Caco-2 (cell line): Measurements from ENCODE around the gene CAP2. TPM values are rescaled to one million over a fixed set of nuclear protein-coding genes. Genes with fewer than 3 reads are reported as not detected.

Experiments
- BruUV-seq: library from RNA; stranded (reverse); fragments of 400-500 nt; replicated peaks from 2 replicates; lab custom pipeline; 2021; lab: Mats Ljungman, UMichigan
- CTCF ChIA-PET: fragments of 300-600 bp; sonication (Branson Sonifier 250); formaldehyde crosslinking; loops from one replicate; lab custom pipeline; 2022; ENCODE audit warnings: antibody characterized with exemption; lab: Charles Lee
- POLR2A ChIA-PET: fragments of 300-600 bp; sonication (Branson Sonifier 250); formaldehyde crosslinking; loops from one replicate; lab custom pipeline; 2022; ENCODE audit warnings: antibody characterized with exemption; lab: Charles Lee
- DNase-seq, 2 experiments: peaks; one replicate each; pipeline versions ENCODE4 v3.0.0 to v3.0.0-alpha.2; 2020 to 2022
- H3K27me3 ChIP-seq: replicated peaks from 2 replicates; pipeline ENCODE4 v1.6.0; 2011; ENCODE audit warnings: low read length; ENCODE audit not compliant: control insufficient read depth, insufficient read depth
- H3K36me3 ChIP-seq: 2 replicates; pipeline ENCODE4 v1.5.1; 2011; ENCODE audit warnings: low read length; ENCODE audit not compliant: control insufficient read depth, insufficient read depth
- H3K4me1 ChIP-seq: fragments of 250-450 bp; sonication (Bioruptor Pico); 2 replicates; pipeline ENCODE4 v1.5.1; 2020; ENCODE audit warnings: mild to moderate bottlenecking
- H3K4me3 ChIP-seq: 2 replicates; pipeline ENCODE4 v1.5.1; 2011; ENCODE audit warnings: low read depth, mild to moderate bottlenecking, control low read depth, low read length
- H3K9me3 ChIP-seq: fragments of 250-450 bp; sonication (Bioruptor Pico); 2 replicates; pipeline ENCODE4 v1.5.1; 2020; ENCODE audit warnings: mild to moderate bottlenecking, moderate library complexity
- H3K27ac Mint-ChIP-seq: one replicate; pipeline ENCODE4 v1.8.0; 2022; ENCODE audit warnings: mixed read lengths; ENCODE audit not compliant: unreplicated experiment
- H3K27me3 Mint-ChIP-seq: one replicate; pipeline ENCODE4 v1.8.0; 2022; ENCODE audit warnings: mixed read lengths; ENCODE audit not compliant: insufficient read depth, unreplicated experiment
- H3K36me3 Mint-ChIP-seq: one replicate; pipeline ENCODE4 v1.8.0; 2022; ENCODE audit warnings: mild to moderate bottlenecking, mixed read lengths; ENCODE audit not compliant: insufficient read depth, unreplicated experiment
- H3K4me1 Mint-ChIP-seq: one replicate; pipeline ENCODE4 v1.8.0; 2022; ENCODE audit warnings: low read depth, mixed read lengths; ENCODE audit not compliant: unreplicated experiment
- H3K4me3 Mint-ChIP-seq: one replicate; pipeline ENCODE4 v1.8.0; 2022; ENCODE audit warnings: mild to moderate bottlenecking, moderate library complexity, mixed read lengths; ENCODE audit not compliant: unreplicated experiment
- H3K9me3 Mint-ChIP-seq: one replicate; pipeline ENCODE4 v1.8.0; 2022; ENCODE audit warnings: mixed read lengths; ENCODE audit not compliant: unreplicated experiment
- intact Hi-C: fragments of 100-400 bp; cut with micrococcal nuclease; formaldehyde crosslinking; loops from one replicate; pipeline ENCODE4 v1.10.0; 2022; ENCODE audit not compliant: unreplicated experiment
- total RNA-seq: library from RNA; stranded (reverse); gene quantifications from 2 replicates; pipeline ENCODE4 v1.2.3, GENCODE V29; 2022
- TF ChIP-seq, protein P1 (sequence below), 2 experiments: fragments of 200-600 bp in 1 of 2; IDR thresholded peaks; 1 replicate in 1 of 2; 2 replicates in 1 of 2; pipeline versions ENCODE4 v1.5.1 to v1.8.0; 2011 to 2022; ENCODE audit warnings: antibody characterized with exemption in 1 of 2, control low read depth in 1 of 2, inconsistent platforms in 1 of 2, low read depth in 1 of 2, low read length in 1 of 2, mild to moderate bottlenecking in 1 of 2, moderate library complexity in 1 of 2; ENCODE audit not compliant: insufficient read depth in 1 of 2, severe bottlenecking in 1 of 2, unreplicated experiment in 1 of 2

Gene CAP2
- total RNA-seq, 1 experiment from 2014 or later = 8.9 TPM

DNA sequence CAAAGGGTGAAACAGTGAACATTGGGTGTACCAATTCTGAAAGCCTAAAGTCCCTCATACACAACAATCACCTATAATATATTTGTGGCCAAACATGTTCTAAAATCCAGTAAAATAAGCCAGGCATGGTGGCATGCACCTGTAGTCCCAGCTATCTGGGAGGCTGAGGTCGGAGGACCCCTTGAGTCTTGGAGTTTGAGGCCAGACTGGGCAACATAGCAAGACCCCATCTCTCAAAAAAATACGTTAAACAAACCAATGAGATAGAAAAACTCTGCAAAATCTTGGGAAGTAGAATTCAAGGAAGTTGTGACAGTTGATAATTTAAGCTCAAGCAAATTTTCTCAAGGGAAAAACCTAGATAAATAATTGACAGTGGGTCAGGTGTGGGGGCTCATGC is 92.6 kb downstream of the CAP2 start:
- TF ChIP-seq, protein P1, sequence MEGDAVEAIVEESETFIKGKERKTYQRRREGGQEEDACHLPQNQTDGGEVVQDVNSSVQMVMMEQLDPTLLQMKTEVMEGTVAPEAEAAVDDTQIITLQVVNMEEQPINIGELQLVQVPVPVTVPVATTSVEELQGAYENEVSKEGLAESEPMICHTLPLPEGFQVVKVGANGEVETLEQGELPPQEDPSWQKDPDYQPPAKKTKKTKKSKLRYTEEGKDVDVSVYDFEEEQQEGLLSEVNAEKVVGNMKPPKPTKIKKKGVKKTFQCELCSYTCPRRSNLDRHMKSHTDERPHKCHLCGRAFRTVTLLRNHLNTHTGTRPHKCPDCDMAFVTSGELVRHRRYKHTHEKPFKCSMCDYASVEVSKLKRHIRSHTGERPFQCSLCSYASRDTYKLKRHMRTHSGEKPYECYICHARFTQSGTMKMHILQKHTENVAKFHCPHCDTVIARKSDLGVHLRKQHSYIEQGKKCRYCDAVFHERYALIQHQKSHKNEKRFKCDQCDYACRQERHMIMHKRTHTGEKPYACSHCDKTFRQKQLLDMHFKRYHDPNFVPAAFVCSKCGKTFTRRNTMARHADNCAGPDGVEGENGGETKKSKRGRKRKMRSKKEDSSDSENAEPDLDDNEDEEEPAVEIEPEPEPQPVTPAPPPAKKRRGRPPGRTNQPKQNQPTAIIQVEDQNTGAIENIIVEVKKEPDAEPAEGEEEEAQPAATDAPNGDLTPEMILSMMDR (IDR thresholded peaks at IDR 0.05; ENCODE audit: insufficient read depth in 1 of 2, low read depth in 1 of 2, low read length in 1 of 2, severe bottlenecking in 1 of 2, unreplicated experiment in 1 of 2) = no peak
- Mint-ChIP-seq H3K27ac (no peak overlapping the region), H3K4me3 (no peak overlapping the region), H3K9me3 (no peaks in the 10 kb centered on the region), H3K27me3 (no peaks in the 10 kb centered on the region), H3K4me1 (no peaks in the 10 kb centered on the region), H3K36me3 (peaks cover 12% of the 10 kb centered on the region)
- ChIA-PET POLR2A (no interaction called here), CTCF (no interaction called here)
- no peaks in the 10 kb centered on the region for H3K4me1 ChIP-seq
- H3K4me3 ChIP-seq = no peak overlapping the region
- no peaks in the 10 kb centered on the region for H3K27me3 ChIP-seq
- no TSS peak for BruUV-seq
- no peak for DNase-seq
- H3K36me3 ChIP-seq = no peaks in the 10 kb centered on the region
- no peaks in the 10 kb centered on the region for H3K9me3 ChIP-seq
- intact Hi-C loops = no loop called here

DNA sequence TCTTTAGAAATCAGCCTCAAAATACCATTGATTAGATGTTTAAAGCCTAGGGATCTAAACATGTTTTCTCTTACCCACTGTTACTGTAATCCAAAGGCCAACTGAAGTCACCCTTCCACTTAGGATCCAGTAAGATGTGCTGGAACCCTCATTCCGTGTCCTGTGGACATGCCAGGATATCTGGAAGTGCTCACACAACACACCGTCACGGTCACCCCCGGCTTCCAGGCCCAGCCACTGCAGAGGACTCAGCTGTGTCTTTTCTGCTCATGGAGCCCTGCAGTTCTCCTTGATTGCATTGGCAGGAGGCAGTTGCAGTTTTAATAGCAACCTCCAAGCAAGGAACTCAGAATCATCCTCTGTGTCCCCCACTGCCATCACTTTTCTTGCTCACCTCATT is 93.3 kb downstream of the CAP2 start:
- H3K36me3 Mint-ChIP-seq = peaks cover 12% of the 10 kb centered on the region
- intact Hi-C loops = no loop called here
- BruUV-seq = no TSS peak
- Histone ChIP-seq H3K36me3 (no peaks in the 10 kb centered on the region), H3K4me3 (no peak overlapping the region), H3K27me3 (no peaks in the 10 kb centered on the region), H3K4me1 (no peaks in the 10 kb centered on the region), H3K9me3 (no peaks in the 10 kb centered on the region)
- DNase-seq = no peak
- no peak overlapping the region for H3K27ac Mint-ChIP-seq
- no peaks in the 10 kb centered on the region for H3K9me3 Mint-ChIP-seq
- no peaks in the 10 kb centered on the region for H3K4me1 Mint-ChIP-seq
- ChIA-PET CTCF (no interaction called here), POLR2A (no interaction called here)
- no peaks in the 10 kb centered on the region for H3K27me3 Mint-ChIP-seq
- TF ChIP-seq, protein P1 (IDR thresholded peaks at IDR 0.05; ENCODE audit: insufficient read depth in 1 of 2, low read depth in 1 of 2, low read length in 1 of 2, severe bottlenecking in 1 of 2, unreplicated experiment in 1 of 2) = no peak
- H3K4me3 Mint-ChIP-seq = no peak overlapping the region

DNA sequence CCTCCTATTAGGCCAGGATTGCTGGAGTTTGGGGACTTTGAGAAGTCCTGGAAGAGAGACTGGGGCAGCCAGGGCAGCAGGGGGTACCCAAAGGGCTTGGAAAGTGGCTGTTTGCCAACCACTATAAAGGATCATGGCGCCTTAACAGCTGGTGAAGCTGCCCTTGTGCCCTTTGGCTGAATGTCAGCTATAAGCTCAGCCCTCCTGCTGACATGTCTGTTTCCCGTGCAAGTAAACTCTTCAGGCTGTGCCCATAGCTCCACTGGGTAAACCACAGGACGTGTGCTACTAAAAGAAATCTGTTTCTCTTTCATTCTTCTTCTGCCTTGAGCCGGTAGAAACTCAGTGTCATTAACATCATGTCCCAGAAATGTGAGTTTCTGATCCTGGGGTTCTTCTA is 97.3 kb downstream of the CAP2 start:
- no peaks in the 10 kb centered on the region for H3K4me1 Mint-ChIP-seq
- CTCF ChIA-PET = no interaction called here
- Histone ChIP-seq H3K27me3 (no peaks in the 10 kb centered on the region), H3K4me3 (no peak overlapping the region), H3K4me1 (no peaks in the 10 kb centered on the region), H3K36me3 (no peaks in the 10 kb centered on the region), H3K9me3 (no peaks in the 10 kb centered on the region)
- TF ChIP-seq, protein P1 (IDR thresholded peaks at IDR 0.05; ENCODE audit: insufficient read depth in 1 of 2, low read depth in 1 of 2, low read length in 1 of 2, severe bottlenecking in 1 of 2, unreplicated experiment in 1 of 2) = no peak
- H3K4me3 Mint-ChIP-seq = no peak overlapping the region
- no TSS peak for BruUV-seq
- no peaks in the 10 kb centered on the region for H3K9me3 Mint-ChIP-seq
- intact Hi-C loops = no loop called here
- H3K27ac Mint-ChIP-seq = no peak overlapping the region
- no peaks in the 10 kb centered on the region for H3K27me3 Mint-ChIP-seq
- peaks cover 12% of the 10 kb centered on the region for H3K36me3 Mint-ChIP-seq
- POLR2A ChIA-PET = interaction anchor here (0.6 kb wide), 1 partner anchor 188 kb away, joined by 3 read pairs; no protein-coding TSS in a partner anchor
- DNase-seq = no peak
